Occipital lobe (tissue), 2 donors: Measurements from ENCODE around the gene IFT81. TPM values are rescaled to one million over a fixed set of nuclear protein-coding genes. Genes with fewer than 3 reads are reported as not detected.
A peak's percentile ranks its signal among the peaks of the same experiment; 100 is the strongest.
"Not testable (repeated sequence)": the region's sequence is repeated elsewhere in the genome, so short reads cannot be mapped to it uniquely, and the experiment has no call there.

Source experiments
- DNase-seq: peaks from one replicate; lab custom pipeline; 2025; lab: John Stamatoyannopoulos, UW
- total RNA-seq: library from RNA; depleted of rRNA; stranded (reverse); fragments of >200 nt; gene quantifications from one replicate; pipeline ENCODE4 v1.2.3, GENCODE V29; 2014

The IFT81 gene
- total RNA-seq, 1 donor from 2014 or later, result 90.6 TPM

GRCh38 chr12:110203546-110203945 lies 79.4 kb downstream of the IFT81 start:
- no peak for DNase-seq

GRCh38 chr12:110205931-110206330 lies 81.8 kb downstream of the IFT81 start:
- no peak for DNase-seq

- not testable (repeated sequence) for DNase-seq
Observed at GRCh38 chr12:110211639-110212536, 87.7 kb downstream of the IFT81 start.

- DNase-seq, result no peak
Observed at GRCh38 chr12:110217996-110218674, 94.0 kb downstream of the IFT81 start.

GRCh38 chr12:110222027-110222426 lies 97.9 kb downstream of the IFT81 start:
- no peak for DNase-seq

GRCh38 chr12:110222433-110222832 lies 98.3 kb downstream of the IFT81 start:
- no peak for DNase-seq

- DNase-seq, result no peak
Observed at GRCh38 chr12:110223777-110224378, 99.7 kb downstream of the IFT81 start.

- DNase-seq, result peak; percentile 5
Observed at GRCh38 chr12:110224379-110225304, 100.5 kb downstream of the IFT81 start.

GRCh38 chr12:110227138-110227537 lies 103.0 kb downstream of the IFT81 start:
- no peak for DNase-seq

GRCh38 chr12:110228348-110228747 lies 104.2 kb downstream of the IFT81 start:
- not testable (repeated sequence) for DNase-seq

- no peak for DNase-seq
Observed at GRCh38 chr12:110228756-110229155, 104.6 kb downstream of the IFT81 start.

GRCh38 chr12:110229409-110229808 lies 105.3 kb downstream of the IFT81 start:
- DNase-seq, result no peak

- no peak for DNase-seq
Observed at GRCh38 chr12:110230655-110231054, 106.5 kb downstream of the IFT81 start.

- no peak for DNase-seq
Observed at GRCh38 chr12:110233212-110233903, 109.2 kb downstream of the IFT81 start.

GRCh38 chr12:110234331-110234751 lies 110.2 kb downstream of the IFT81 start:
- DNase-seq, result no peak

- no peak for DNase-seq
Observed at GRCh38 chr12:110234755-110235154, 110.6 kb downstream of the IFT81 start.

GRCh38 chr12:110235383-110235782 lies 111.2 kb downstream of the IFT81 start:
- no peak for DNase-seq

GRCh38 chr12:110243227-110243626 lies 119.1 kb downstream of the IFT81 start:
- DNase-seq, result no peak

- no peak for DNase-seq
Observed at GRCh38 chr12:110244372-110244771, 120.2 kb downstream of the IFT81 start.

GRCh38 chr12:110244829-110245228 lies 120.7 kb downstream of the IFT81 start:
- DNase-seq, result no peak
